HG03521 (cell line): Measurements from ENCODE around the gene HOXC10.

Experiments
- ATAC-seq: cut with Tn5 transposase; IDR thresholded peaks from one replicate; pipeline ENCODE4 v1.9.1; 2021; ENCODE audit warnings: mild to moderate bottlenecking, moderate library complexity; ENCODE audit not compliant: unreplicated experiment

Gene HOXC10

GRCh38 chr12:53950437-53950773 lies 34.5 kb upstream of the HOXC10 start:
- ATAC-seq: no peak

- ATAC-seq: no peak
Observed at GRCh38 chr12:53950789-53951576, 34.0 kb upstream of the HOXC10 start.

GRCh38 chr12:53951577-53952334 lies 33.2 kb upstream of the HOXC10 start:
- ATAC-seq: no peak

GRCh38 chr12:53952335-53952694 lies 32.6 kb upstream of the HOXC10 start:
- ATAC-seq: no peak

- no peak for ATAC-seq
Observed at GRCh38 chr12:53952871-53953734, 31.8 kb upstream of the HOXC10 start.

GRCh38 chr12:53953831-53954693 lies 30.9 kb upstream of the HOXC10 start:
- ATAC-seq: no peak

GRCh38 chr12:53954694-53955035 lies 30.3 kb upstream of the HOXC10 start, which contains the start of gene HOXC12:
Gene HOXC12, plus strand, starts transcription at chr12:53954903. Its CDS starts 27 bp downstream, at chr12:53954930.
- ATAC-seq: no peak

- ATAC-seq: no peak
Observed at GRCh38 chr12:53955036-53955775, 29.7 kb upstream of the HOXC10 start.

- ATAC-seq: no peak
Observed at GRCh38 chr12:53955776-53956250, 29.1 kb upstream of the HOXC10 start.

GRCh38 chr12:53956251-53956887 lies 28.6 kb upstream of the HOXC10 start:
- no peak for ATAC-seq

GRCh38 chr12:53956914-53957536 lies 27.9 kb upstream of the HOXC10 start:
- ATAC-seq: no peak

- no peak for ATAC-seq
Observed at GRCh38 chr12:53958128-53958527, 26.8 kb upstream of the HOXC10 start.

- no peak for ATAC-seq
Observed at GRCh38 chr12:53959314-53959713, 25.6 kb upstream of the HOXC10 start.

GRCh38 chr12:53960187-53961024 lies 24.5 kb upstream of the HOXC10 start:
- no peak for ATAC-seq

GRCh38 chr12:53961025-53961761 lies 23.8 kb upstream of the HOXC10 start:
- no peak for ATAC-seq

GRCh38 chr12:53963005-53963404 lies 21.9 kb upstream of the HOXC10 start:
- ATAC-seq: no peak
